ENCODE measurements around the gene KCNH4.

GRCh38 chr17:42163696-42164407 lies 17.1 kb downstream of the KCNH4 start:
- TF ChIP-seq CTCF (IDR thresholded peaks at IDR 0.05) (no peak), POLR2A (IDR thresholded peaks at IDR 0.05) (no peak), EP300 (IDR thresholded peaks at IDR 0.05) (no peak)

Data from tibial nerve (tissue), 4 donors.